ENCODE results near the gene PCDHGB3. TPM values are rescaled to one million over a fixed set of nuclear protein-coding genes. Genes with fewer than 3 reads are reported as not detected.
"Not testable (repeated sequence)": the region's sequence is repeated elsewhere in the genome, so short reads cannot be mapped to it uniquely, and the experiment has no call there.

Gene PCDHGB3
- total RNA-seq, 4 donors from 2014 or later, result 0.26 to 2.7 (median 2.2) TPM

- intact Hi-C loops (cut with DNase I), result no loop called here
- Histone ChIP-seq H3K9me3 (peaks cover 0 to 94% (median 59%) of the 10 kb centered on the region in 3 donors), H3K27ac (no peak within 1 kb of the TSS), H3K4me3 (peak within 1 kb of the TSS in 2 of 4 donors; percentile 17 to 31), H3K4me1 (peaks cover 0 to 7% (median 0%) of the 10 kb centered on the region in 3 donors), H3K27me3 (peaks cover 0 to 63% (median 0%) of the 10 kb centered on the region in 4 donors), H3K36me3 (no peaks in the 10 kb centered on the region)
- WGBS, 2 donors, result 31 to 33% methylated on average over 9 of the region's 9 CpGs
- TF ChIP-seq CTCF (IDR thresholded peaks at IDR 0.05), result peak in 2 of 6 experiments; percentile 13 to 23
- no peak for TF ChIP-seq POLR2A (IDR thresholded peaks at IDR 0.05)
- no peak for DNase-seq
Observed at GRCh38 chr5:141343242-141343952, 26.6 kb upstream of the PCDHGB3 start, which contains the start of gene PCDHGA3. PCDHGA3 (plus strand) TSS chr5:141343829; CDS start chr5:141344034, 205 bp downstream.

GRCh38 chr5:141343953-141344463, 26.0 kb upstream of the PCDHGB3 start:
- 35 to 48% methylated on average over 27 to 28 of the region's 31 CpGs for WGBS, 2 donors
- H3K9me3 ChIP-seq, result peaks cover 0 to 94% (median 55%) of the 10 kb centered on the region in 3 donors
- DNase-seq, result no peak
- intact Hi-C loops (cut with DNase I), result no loop called here
- TF ChIP-seq POLR2A (IDR thresholded peaks at IDR 0.05) (no peak), CTCF (IDR thresholded peaks at IDR 0.05) (no peak)
- H3K4me3 ChIP-seq, result peak overlapping the region in 2 of 4 donors; percentile 17 to 31
- H3K36me3 ChIP-seq, result no peaks in the 10 kb centered on the region
- no peak overlapping the region for H3K27ac ChIP-seq
- H3K4me1 ChIP-seq, result peaks cover 0 to 1% (median 0%) of the 10 kb centered on the region in 3 donors
- H3K27me3 ChIP-seq, result peaks cover 0 to 63% (median 0%) of the 10 kb centered on the region in 4 donors

- H3K9me3 ChIP-seq, result peaks cover 0 to 91% (median 48%) of the 10 kb centered on the region in 3 donors
- 59 to 60% methylated on average over 11 to 17 of the region's 20 CpGs for WGBS, 2 donors
- DNase-seq, result no peak
- H3K36me3 ChIP-seq, result no peaks in the 10 kb centered on the region
- H3K27me3 ChIP-seq, result peaks cover 0 to 60% (median 0%) of the 10 kb centered on the region in 4 donors
- no peaks in the 10 kb centered on the region for H3K4me1 ChIP-seq
- intact Hi-C loops (cut with DNase I), result no loop called here
- TF ChIP-seq CTCF (IDR thresholded peaks at IDR 0.05) (no peak), POLR2A (IDR thresholded peaks at IDR 0.05) (no peak)
- H3K27ac ChIP-seq, result no peak overlapping the region
- no peak overlapping the region for H3K4me3 ChIP-seq
Observed at GRCh38 chr5:141345327-141345726, 24.7 kb upstream of the PCDHGB3 start.

- 35 to 60% methylated on average over 4 to 7 of the region's 35 CpGs for WGBS, 2 donors
- peaks cover 0 to 91% (median 48%) of the 10 kb centered on the region in 3 donors for H3K9me3 ChIP-seq
- H3K4me1 ChIP-seq; intact Hi-C loops (cut with DNase I); H3K36me3 ChIP-seq; DNase-seq; H3K27ac ChIP-seq; H3K4me3 ChIP-seq: not testable (repeated sequence)
- H3K27me3 ChIP-seq, result peaks cover 0 to 62% (median 0%) of the 10 kb centered on the region in 4 donors
Observed at GRCh38 chr5:141346017-141346416, 24.0 kb upstream of the PCDHGB3 start.

- 34 to 36% methylated on average over 21 to 26 of the region's 29 CpGs for WGBS, 2 donors
- TF ChIP-seq CTCF (IDR thresholded peaks at IDR 0.05) (peak in 3 of 6 experiments; percentile 8 to 45 (median 26)), POLR2A (IDR thresholded peaks at IDR 0.05) (no peak)
- Histone ChIP-seq H3K27me3 (peaks cover 0 to 64% (median 0%) of the 10 kb centered on the region in 4 donors), H3K27ac (no peak within 1 kb of the TSS), H3K4me1 (no peaks in the 10 kb centered on the region), H3K4me3 (peak within 1 kb of the TSS in 2 of 4 donors; percentile 8 to 41), H3K36me3 (no peaks in the 10 kb centered on the region), H3K9me3 (peaks cover 0 to 95% (median 56%) of the 10 kb centered on the region in 3 donors)
- intact Hi-C loops (cut with DNase I), result no loop called here
- no peak for DNase-seq
Observed at GRCh38 chr5:141349917-141350619, 20.0 kb upstream of the PCDHGB3 start, which contains the start of gene PCDHGB1. PCDHGB1 (plus strand) TSS chr5:141350099; CDS start chr5:141350261, 162 bp downstream.

Measured in esophagus squamous epithelium (tissue), 5 donors.